H1 (cell line): ENCODE measurements around the gene PPARD. TPM values are rescaled to one million over a fixed set of nuclear protein-coding genes. Genes with fewer than 3 reads are reported as not detected.

Source experiments
- CTCF ChIA-PET: fragments of 300-600 bp; sonication (Branson Sonifier 250); formaldehyde crosslinking; loops from one replicate; lab custom pipeline; 2021; ENCODE audit not compliant: partially characterized antibody; lab: Charles Lee
- POLR2A ChIA-PET: fragments of 300-600 bp; sonication (Branson Sonifier 250); formaldehyde crosslinking; loops from one replicate; lab custom pipeline; 2021; ENCODE audit warnings: inconsistent platforms; ENCODE audit not compliant: partially characterized antibody; lab: Charles Lee
- DNase-seq, 2 experiments: peaks; one replicate each; pipeline versions ENCODE4 v3.0.0 to v3.0.0-alpha.2; 2010 to 2022; ENCODE audit warnings: low spot score in 2 of 2, low read depth in 1 of 2, mixed read lengths in 1 of 2
- FAIRE-seq: peaks from 2 replicates; lab custom pipeline; 2011; peaks lifted over from hg19 to GRCh38; lab: Jason Lieb, UNC
- H2AFZ ChIP-seq: 2 replicates; pipeline ENCODE4 v1.8.1; 2012; ENCODE audit warnings: low read length, inconsistent platforms
- H2AK5ac ChIP-seq: 2 replicates; pipeline ENCODE4 v1.6.1; 2013; ENCODE audit warnings: low read depth, low read length
- H2BK120ac ChIP-seq: replicated peaks from 2 replicates; pipeline ENCODE3; 2013; ENCODE audit warnings: low read depth, low read length, inconsistent platforms
- H2BK12ac ChIP-seq: 2 replicates; pipeline ENCODE4 v1.6.1; 2013; ENCODE audit warnings: low read depth, low read length
- H2BK15ac ChIP-seq: 2 replicates; pipeline ENCODE4 v1.6.1; 2013; ENCODE audit warnings: low read length
- H2BK20ac ChIP-seq: 2 replicates; pipeline ENCODE4 v1.6.1; 2013; ENCODE audit warnings: low read length
- H2BK5ac ChIP-seq: 2 replicates; pipeline ENCODE4 v1.6.1; 2013; ENCODE audit warnings: low read depth, low read length
- H3K14ac ChIP-seq: 2 replicates; pipeline ENCODE4 v1.6.1; 2013; ENCODE audit warnings: inconsistent platforms; ENCODE audit not compliant: insufficient read length
- H3K18ac ChIP-seq: 2 replicates; pipeline ENCODE4 v1.6.1; 2013; ENCODE audit warnings: low read length; ENCODE audit errors: extremely low read depth
- H3K23ac ChIP-seq: 2 replicates; pipeline ENCODE4 v1.6.1; 2013; ENCODE audit warnings: inconsistent platforms; ENCODE audit not compliant: insufficient read length
- H3K23me2 ChIP-seq: 2 replicates; pipeline ENCODE4 v1.6.1; 2013; ENCODE audit warnings: low read depth, low read length
- H3K27ac ChIP-seq: 2 replicates; pipeline ENCODE4 v1.6.1; 2011; ENCODE audit warnings: low read depth, low read length, inconsistent platforms
- H3K27me3 ChIP-seq, 4 experiments: replicated peaks in 1 of 4; 1 replicate in 1 of 4; 2 replicates in 3 of 4; pipeline versions ENCODE4 v1.6.1 to v1.8.1; 2011 to 2013; ENCODE audit warnings: low read length in 3 of 4, mild to moderate bottlenecking in 3 of 4, inconsistent platforms in 2 of 4, mixed read lengths in 2 of 4, moderate library complexity in 1 of 4; ENCODE audit not compliant: control insufficient read depth in 3 of 4, insufficient read depth in 3 of 4; ENCODE audit errors: extremely low read depth in 1 of 4
- H3K36me3 ChIP-seq, 4 experiments: 2 replicates each; pipeline versions ENCODE4 v1.6.1 to v1.8.1; 2011 to 2013; ENCODE audit warnings: mild to moderate bottlenecking in 4 of 4, low read length in 3 of 4, moderate library complexity in 2 of 4, control low read depth in 1 of 4, inconsistent platforms in 1 of 4; ENCODE audit not compliant: insufficient read depth in 4 of 4, control insufficient read depth in 2 of 4
- H3K4ac ChIP-seq: replicated peaks from 2 replicates; pipeline ENCODE3; 2013; ENCODE audit warnings: low read length, low read depth, mixed read lengths, inconsistent platforms; ENCODE audit not compliant: insufficient read length
- H3K4me1 ChIP-seq, 4 experiments: replicated peaks in 1 of 4; 1 replicate in 1 of 4; 2 replicates in 3 of 4; pipeline versions ENCODE4 v1.6.1 to v1.8.1; 2011 to 2013; ENCODE audit warnings: low read length in 3 of 4, inconsistent platforms in 2 of 4, mixed read lengths in 1 of 4; ENCODE audit not compliant: insufficient read depth in 4 of 4, control insufficient read depth in 3 of 4
- H3K4me2 ChIP-seq, 2 experiments: 2 replicates each; pipeline versions ENCODE4 v1.6.1 to v1.8.1; 2011 to 2013; ENCODE audit warnings: low read depth in 2 of 2, low read length in 2 of 2, control low read depth in 1 of 2, inconsistent platforms in 1 of 2, mild to moderate bottlenecking in 1 of 2; ENCODE audit not compliant: insufficient read depth in 1 of 2
- H3K4me3 ChIP-seq, 4 experiments: fragments of 200-600, 300-600 bp in 1 of 4; sonication (generic), shearing (Covaris generic), sonication (Bioruptor Twin) in 1 of 4; 2 replicates each; pipeline versions ENCODE4 v1.5.1 to v1.8.1; 2011 to 2016; ENCODE audit warnings: low read length in 4 of 4, low read depth in 3 of 4, control low read depth in 2 of 4, inconsistent platforms in 2 of 4, mild to moderate bottlenecking in 2 of 4, mixed read lengths in 1 of 4, moderate library complexity in 1 of 4; ENCODE audit not compliant: insufficient read depth in 2 of 4; ENCODE audit errors: extremely low read depth in 1 of 4
- H3K56ac ChIP-seq: replicated peaks from 2 replicates; pipeline ENCODE3; 2013; ENCODE audit warnings: low read depth, mild to moderate bottlenecking, mixed read lengths, low read length, inconsistent platforms; ENCODE audit not compliant: insufficient read length
- H3K79me1 ChIP-seq: 2 replicates; pipeline ENCODE4 v1.6.1; 2013; ENCODE audit warnings: low read depth, low read length, control low read depth
- H3K79me2 ChIP-seq, 2 experiments: 2 replicates each; pipeline versions ENCODE4 v1.6.1 to v1.8.1; 2012 to 2013; ENCODE audit warnings: low read length in 2 of 2, mild to moderate bottlenecking in 2 of 2, inconsistent platforms in 1 of 2; ENCODE audit not compliant: insufficient read depth in 2 of 2, control insufficient read depth in 1 of 2
- H3K9ac ChIP-seq, 4 experiments: replicated peaks in 1 of 4; 1 replicate in 1 of 4; 2 replicates in 3 of 4; pipeline versions ENCODE4 v1.6.1 to v1.8.1; 2011 to 2013; ENCODE audit warnings: low read depth in 3 of 4, low read length in 3 of 4, control low read depth in 2 of 4, mild to moderate bottlenecking in 2 of 4, moderate library complexity in 2 of 4, inconsistent platforms in 1 of 4; ENCODE audit errors: extremely low read depth in 1 of 4
- H3K9me3 ChIP-seq, 2 experiments: 2 replicates each; pipeline versions ENCODE4 v1.6.1 to v1.8.1; 2012 to 2013; ENCODE audit warnings: mild to moderate bottlenecking in 2 of 2, moderate library complexity in 2 of 2, control low read depth in 1 of 2, inconsistent platforms in 1 of 2, low read depth in 1 of 2, low read length in 1 of 2, mixed read lengths in 1 of 2; ENCODE audit not compliant: insufficient read depth in 2 of 2
- H4K20me1 ChIP-seq, 2 experiments: replicated peaks in 1 of 2; 2 replicates each; pipeline versions ENCODE3 to v1.8.1; 2011 to 2013; ENCODE audit warnings: inconsistent platforms in 2 of 2, low read length in 2 of 2, mild to moderate bottlenecking in 1 of 2; ENCODE audit not compliant: insufficient read depth in 2 of 2, control insufficient read depth in 1 of 2
- H4K5ac ChIP-seq: 2 replicates; pipeline ENCODE4 v1.6.1; 2013; ENCODE audit warnings: low read length, low read depth, mixed read lengths, inconsistent platforms; ENCODE audit not compliant: insufficient read length
- H4K8ac ChIP-seq: 2 replicates; pipeline ENCODE4 v1.8.0; 2013; ENCODE audit warnings: mild to moderate bottlenecking, moderate library complexity, low read length, inconsistent platforms; ENCODE audit not compliant: insufficient read depth; ENCODE audit errors: extremely low read depth
- H4K91ac ChIP-seq: replicated peaks from 2 replicates; pipeline ENCODE3; 2013; ENCODE audit warnings: low read length, mixed read lengths, inconsistent platforms; ENCODE audit not compliant: insufficient read length
- ATF2 ChIP-seq: IDR thresholded peaks from 2 replicates; pipeline ENCODE4 v1.6.1; 2012; ENCODE audit warnings: low read length, inconsistent platforms
- BCL11A ChIP-seq, 2 experiments: IDR thresholded peaks; one replicate each; pipeline ENCODE4 v1.6.1; 2011; ENCODE audit warnings: low read depth in 2 of 2, low read length in 2 of 2, mild to moderate bottlenecking in 2 of 2
- CEBPB ChIP-seq: IDR thresholded peaks from 2 replicates; pipeline ENCODE4 v1.6.1; 2012; ENCODE audit warnings: low read depth, low read length
- CTBP2 ChIP-seq: IDR thresholded peaks from 2 replicates; pipeline ENCODE4 v1.7.0; 2011; ENCODE audit warnings: borderline replicate concordance, mild to moderate bottlenecking, moderate library complexity, mixed read lengths, low read length; ENCODE audit not compliant: insufficient read depth, insufficient read length
- FOSL1 ChIP-seq: IDR thresholded peaks from 2 replicates; pipeline ENCODE4 v1.6.1; 2011; ENCODE audit warnings: mild to moderate bottlenecking, low read depth, low read length, moderate library complexity; ENCODE audit not compliant: insufficient read depth
- POLR2A ChIP-seq, 2 experiments: IDR thresholded peaks; 1 replicate in 1 of 2; 2 replicates in 1 of 2; pipeline ENCODE4 v1.6.1; 2011; ENCODE audit warnings: low read depth in 2 of 2, low read length in 2 of 2, mild to moderate bottlenecking in 2 of 2; ENCODE audit errors: control extremely low read depth in 1 of 2
- POLR2AphosphoS5 ChIP-seq: IDR thresholded peaks from 2 replicates; pipeline ENCODE4 v1.6.1; 2011; ENCODE audit warnings: low read depth, low read length
- RAD21 ChIP-seq, 2 experiments: IDR thresholded peaks in 1 of 2; conservative IDR thresholded peaks in 1 of 2; 2 replicates each; pipeline ENCODE4 v1.6.1; 2011; ENCODE audit warnings: low read depth in 2 of 2, low read length in 2 of 2, improper control_type of control experiment in 1 of 2, inconsistent platforms in 1 of 2, mild to moderate bottlenecking in 1 of 2, moderate library complexity in 1 of 2
- SAP30 ChIP-seq: fragments of 300-600 bp; sonication (generic); IDR thresholded peaks from 2 replicates; pipeline ENCODE4 v1.7.1; 2012; ENCODE audit warnings: low read length, moderate library complexity, mild to moderate bottlenecking, inconsistent platforms; ENCODE audit not compliant: insufficient read depth, insufficient replicate concordance
- SP2 ChIP-seq: IDR thresholded peaks from 2 replicates; pipeline ENCODE4 v1.6.1; 2012; ENCODE audit warnings: mild to moderate bottlenecking, low read length, inconsistent platforms
- TAF1 ChIP-seq: IDR thresholded peaks from 2 replicates; pipeline ENCODE4 v1.6.1; 2011; ENCODE audit warnings: mild to moderate bottlenecking, low read depth, low read length
- WGBS, 2 experiments: shearing (Covaris generic) in 1 of 2; methylation state at CpG; one replicate each; pipeline versions ENCODE4 v1.1.6 to v1.1.7; 2013 to 2015; ENCODE audit warnings: low lambda C conversion rate in 2 of 2, mixed read lengths in 2 of 2, inconsistent platforms in 1 of 2, low coverage in 1 of 2, missing lambda C conversion rate in 1 of 2; ENCODE audit not compliant: insufficient replicate concordance in 2 of 2, insufficient coverage in 1 of 2, insufficient read length in 1 of 2; ENCODE audit errors: extremely low coverage in 1 of 2, missing lambda C conversion rate in 1 of 2; 5-methylcytosine and 5-hydroxymethylcytosine counted together
- polyA plus RNA-seq, 7 experiments: library from polyadenylated mRNA; depleted of rRNA in 3 of 7; stranded (reverse) in 5 of 7; unstranded in 2 of 7; fragments of >200 nt in 5 of 7; fragments of 200-250 nt in 2 of 7; gene quantifications; 1 replicate in 5 of 7; 2 replicates in 1 of 7; 4 replicates in 1 of 7; pipeline versions ENCODE4 v1.2.1 to v1.2.3, GENCODE V29; 2011 to 2013; ENCODE audit warnings: missing spikeins in 2 of 7, mixed read lengths in 2 of 7
- total RNA-seq: library from RNA; stranded (reverse); fragmentation: NEBNext Ultra II Directional; extraction: Animal tissue kit (Norgen Biotek cat#: 25700); gene quantifications from 2 replicates; pipeline ENCODE4 v1.2.1, GENCODE V29; 2021

Gene PPARD
- total and polyA plus RNA-seq, 2 of the 8 experiments (the other 6 are each of a cell fraction or from before 2014, with no cell fraction given), result 14.6 to 14.9 TPM

DNA sequence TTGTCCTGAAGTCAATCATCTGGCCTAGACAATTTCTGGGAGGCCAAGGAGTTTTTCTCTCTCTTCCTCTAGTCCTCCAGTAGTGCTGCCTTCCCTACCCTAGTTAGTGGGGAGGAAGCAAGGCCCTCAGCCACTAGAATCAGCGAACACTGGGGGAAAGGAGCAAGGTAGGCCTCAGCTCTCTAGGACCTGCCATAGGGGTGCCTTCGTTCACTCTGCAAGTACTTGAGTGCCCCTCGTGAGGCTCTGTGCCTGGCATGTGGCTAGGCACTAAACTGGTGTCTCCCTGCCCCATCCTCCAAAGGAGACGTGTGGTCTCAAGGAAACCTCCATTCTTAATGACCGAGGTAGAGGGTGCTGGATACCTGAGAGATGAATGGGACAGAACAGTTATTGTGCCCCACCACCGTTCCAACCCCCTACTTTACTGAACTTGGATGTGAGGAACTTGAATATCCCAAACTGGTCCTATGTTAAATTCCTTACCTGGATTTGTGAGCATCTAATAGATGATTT lies 43.7 kb upstream of the PPARD start:
- Histone ChIP-seq H4K8ac (no peak overlapping the region), H2BK5ac (no peak overlapping the region), H3K27ac (no peak overlapping the region), H3K56ac (no peak overlapping the region), H3K23me2 (no peaks in the 10 kb centered on the region; the same call in 1 of the 2 replicates), H3K36me3 (peaks cover 0 to 2% (median 2%) of the 10 kb centered on the region in 4 experiments; a peak in 2 of 8 replicates), H2AFZ (no peak overlapping the region), H3K4me1 (peaks cover 6 to 18% (median 12%) of the 10 kb centered on the region in 4 experiments), H2BK20ac (peak overlapping the region; percentile 2), H3K23ac (no peak overlapping the region), H4K5ac (no peak overlapping the region), H3K9me3 (no peaks in the 10 kb centered on the region), H2BK15ac (peak overlapping the region; percentile 93), H3K4me3 (no peak overlapping the region), H2BK12ac (peak overlapping the region; percentile 60; the same call in 1 of the 2 replicates), H3K18ac (no peak overlapping the region), H4K91ac (no peak overlapping the region), H3K9ac (no peak overlapping the region), H2BK120ac (no peak overlapping the region), H3K4me2 (peak overlapping the region in 1 of 2 experiments; percentile 4; a peak in 1 of 4 replicates), H3K27me3 (no peaks in the 10 kb centered on the region), H3K4ac (no peak overlapping the region), H3K79me2 (no peaks in the 10 kb centered on the region), H3K79me1 (no peaks in the 10 kb centered on the region; the same call in 1 of the 2 replicates), H3K14ac (no peak overlapping the region), H4K20me1 (no peaks in the 10 kb centered on the region), H2AK5ac (0 out of 2 replicates have a peak overlapping the region, but pooled peaks have one; percentile 11)
- ChIA-PET CTCF (interaction anchor here (1.0 to 20.6 kb wide), 14 partner anchors 10 to 414 kb away, joined by 3 to 358 read pairs (median 17); partner anchors contain the start of genes FANCE, PPARD and RPL10A), POLR2A (interaction anchor here (0.6 to 6.5 kb wide), 4 partner anchors 12 to 188 kb away, joined by 3 to 40 read pairs (median 4); partner anchors contain the start of gene RPL10A)
- DNase-seq, result no peak
- FAIRE-seq, result no peak
- WGBS, 2 experiments, result 93% methylated on average over 6 of the region's 6 CpGs; no CpG with 5 or more reads in 1 of the 2 experiments
- TF ChIP-seq FOSL1 (no peak), BCL11A (IDR thresholded peaks at IDR 0.05; ENCODE audit: low read depth in 2 of 2, low read length in 2 of 2) (no peak), POLR2AphosphoS5 (no peak), CEBPB (no peak), POLR2A (IDR thresholded peaks at IDR 0.05; ENCODE audit: control extremely low read depth in 1 of 2, low read depth in 2 of 2, low read length in 2 of 2) (no peak), CTBP2 (no peak), TAF1 (no peak), SP2 (no peak), SAP30 (no peak), RAD21 (IDR thresholded peaks at IDR 0.05 in 1 of 2, conservative IDR thresholded peaks at IDR 0.05 in 1 of 2; ENCODE audit: low read depth in 2 of 2, low read length in 2 of 2) (no peak), ATF2 (no peak)
